Measurements from ENCODE around the gene TMEM186. TPM values are rescaled to one million over a fixed set of nuclear protein-coding genes. Genes with fewer than 3 reads are reported as not detected.
A peak's percentile ranks its signal among the peaks of the same experiment; 100 is the strongest.

TMEM186 gene
- polyA plus RNA-seq, 3 donors, result 3.8 to 4.5 (median 4.4) TPM

DNA sequence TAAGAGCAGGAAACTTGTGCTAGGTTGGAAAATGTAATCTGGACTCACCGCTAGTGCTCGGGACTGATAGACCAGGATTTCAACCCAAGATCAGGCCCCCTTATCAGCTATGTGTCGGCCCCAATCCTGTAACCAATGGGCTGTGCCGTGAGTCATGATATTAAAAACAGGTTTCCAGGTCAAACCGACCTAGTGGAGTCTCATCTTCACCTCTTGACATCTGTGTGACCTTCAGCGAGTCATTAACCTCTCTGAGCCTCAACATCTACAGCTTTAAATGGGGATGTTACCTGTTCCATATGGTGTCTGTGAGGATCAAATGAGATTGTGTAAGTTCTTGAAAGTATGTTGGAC lies 712 bp upstream of the TMEM186 start:
- Histone ChIP-seq H3K79me2 (ENCODE audit: insufficient read depth, low read length) (peaks cover 74% of the 10 kb centered on the region), H3K27me3 (ENCODE audit: control insufficient read depth in 2 of 2, insufficient read depth in 2 of 2, low read length in 2 of 2) (no peaks in the 10 kb centered on the region), H3K27ac (ENCODE audit: low read depth in 1 of 2, low read length in 2 of 2) (peak overlapping the region; percentile 21 to 89), H3K4me1 (ENCODE audit: control insufficient read depth in 1 of 2, insufficient read depth in 2 of 2, low read length in 2 of 2) (peaks cover 29 to 37% of the 10 kb centered on the region in 2 donors), H3K4me2 (replicated peaks; ENCODE audit: extremely low read depth, low read length, poor library complexity, severe bottlenecking) (peak overlapping the region; percentile 83), H3K9ac (ENCODE audit: insufficient read depth, low read length, poor library complexity, severe bottlenecking) (peak overlapping the region; percentile 86), H3K4me3 (replicated peaks in 1 of 3; ENCODE audit: low read depth in 2 of 3, low read length in 3 of 3) (peak overlapping the region; percentile 65 to 91 (median 71)), H2AFZ (ENCODE audit: insufficient read depth, low read depth, low read length, poor library complexity, severe bottlenecking) (peak overlapping the region; percentile 95), H4K20me1 (ENCODE audit: insufficient read depth, low read length) (peaks cover 26% of the 10 kb centered on the region), H3K9me3 (replicated peaks in 1 of 2; ENCODE audit: control insufficient read depth in 1 of 2, insufficient read depth in 1 of 2, low read length in 2 of 2) (no peaks in the 10 kb centered on the region), H3K36me3 (replicated peaks in 1 of 2; ENCODE audit: control insufficient read depth in 1 of 2, insufficient read depth in 2 of 2, low read length in 2 of 2) (peaks cover 19 to 42% of the 10 kb centered on the region in 2 donors)
- TF ChIP-seq, protein P1, sequence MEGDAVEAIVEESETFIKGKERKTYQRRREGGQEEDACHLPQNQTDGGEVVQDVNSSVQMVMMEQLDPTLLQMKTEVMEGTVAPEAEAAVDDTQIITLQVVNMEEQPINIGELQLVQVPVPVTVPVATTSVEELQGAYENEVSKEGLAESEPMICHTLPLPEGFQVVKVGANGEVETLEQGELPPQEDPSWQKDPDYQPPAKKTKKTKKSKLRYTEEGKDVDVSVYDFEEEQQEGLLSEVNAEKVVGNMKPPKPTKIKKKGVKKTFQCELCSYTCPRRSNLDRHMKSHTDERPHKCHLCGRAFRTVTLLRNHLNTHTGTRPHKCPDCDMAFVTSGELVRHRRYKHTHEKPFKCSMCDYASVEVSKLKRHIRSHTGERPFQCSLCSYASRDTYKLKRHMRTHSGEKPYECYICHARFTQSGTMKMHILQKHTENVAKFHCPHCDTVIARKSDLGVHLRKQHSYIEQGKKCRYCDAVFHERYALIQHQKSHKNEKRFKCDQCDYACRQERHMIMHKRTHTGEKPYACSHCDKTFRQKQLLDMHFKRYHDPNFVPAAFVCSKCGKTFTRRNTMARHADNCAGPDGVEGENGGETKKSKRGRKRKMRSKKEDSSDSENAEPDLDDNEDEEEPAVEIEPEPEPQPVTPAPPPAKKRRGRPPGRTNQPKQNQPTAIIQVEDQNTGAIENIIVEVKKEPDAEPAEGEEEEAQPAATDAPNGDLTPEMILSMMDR (IDR thresholded peaks at IDR 0.05), result no peak
- DNase-seq, result peak in 1 of 3 donors; percentile 1
- peaks cover 0 to under 1% (median 0%) of the 10 kb centered on the region in 3 donors for H3K27me3 Mint-ChIP-seq (ENCODE audit: low read depth in 3 of 3)
- intact Hi-C loops (cut with micrococcal nuclease), result loop anchor here in 1 of 2 donors (5.0 to 10.0 kb wide), 3 partner anchors 69 to 166 kb away; partner anchors contain the start of genes ABAT and CARHSP1
- H3K4me1 Mint-ChIP-seq, result peaks cover 31% of the 10 kb centered on the region
- WGBS (ENCODE audit: insufficient coverage), result 0% methylated on average over 5 of the region's 6 CpGs
- H3K36me3 Mint-ChIP-seq, result peaks cover 22 to 30% of the 10 kb centered on the region in 2 donors
- no peaks in the 10 kb centered on the region for H3K9me3 Mint-ChIP-seq
- peak overlapping the region; percentile 81 to 98 (median 90) for H3K27ac Mint-ChIP-seq
- peak overlapping the region; percentile 96 to 98 for H3K4me3 Mint-ChIP-seq

DNA sequence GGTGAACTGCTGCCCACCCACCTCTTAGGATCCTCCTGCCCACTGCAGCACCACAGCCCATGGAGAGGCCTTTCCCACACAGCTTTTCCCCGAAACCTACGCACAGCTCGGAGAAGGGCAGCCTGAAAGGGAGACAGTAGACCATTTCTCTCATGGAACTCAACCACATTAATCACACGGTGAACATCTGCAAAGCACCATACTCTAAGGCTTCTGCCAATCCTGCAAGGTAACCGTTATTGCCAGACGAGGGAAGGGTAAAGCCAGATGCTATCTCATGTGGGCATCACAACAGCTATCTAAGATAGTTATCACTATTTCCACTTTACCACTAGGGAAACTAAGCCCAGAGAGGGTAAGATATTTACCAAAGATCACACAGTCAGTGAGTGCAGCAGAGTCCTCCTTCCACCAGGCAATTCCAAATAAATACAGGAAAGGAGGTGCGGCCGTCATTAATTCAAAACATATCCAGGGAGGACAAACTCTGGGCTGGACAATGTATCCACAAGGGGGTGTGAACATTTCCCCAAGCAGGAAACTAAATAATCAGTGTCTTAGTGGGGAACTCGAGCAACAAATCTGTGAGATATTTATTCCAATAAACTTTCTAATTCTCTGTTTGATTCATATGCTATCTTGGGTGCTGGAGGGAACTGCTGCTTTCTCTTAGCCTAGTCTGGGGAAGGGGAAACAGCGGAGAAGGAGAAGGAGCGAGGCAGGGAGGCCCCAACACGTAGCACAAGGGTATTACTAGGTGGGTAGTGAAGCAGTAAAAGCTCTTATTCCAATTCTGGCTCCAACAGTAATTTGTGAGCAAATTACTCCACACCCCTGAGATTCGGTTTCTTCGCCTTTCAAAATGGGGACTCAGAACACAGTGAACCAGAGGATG lies 723 bp downstream of the TMEM186 start:
- H3K4me2 ChIP-seq (replicated peaks; ENCODE audit: extremely low read depth, low read length, poor library complexity, severe bottlenecking), result peak overlapping the region; percentile 83
- Mint-ChIP-seq H3K27ac (peak overlapping the region; percentile 81 to 98 (median 90)), H3K27me3 (ENCODE audit: low read depth in 3 of 3) (peaks cover 0 to 4% (median 0%) of the 10 kb centered on the region in 3 donors), H3K9me3 (no peaks in the 10 kb centered on the region), H3K4me3 (peak overlapping the region; percentile 96 to 98), H3K4me1 (peaks cover 31% of the 10 kb centered on the region), H3K36me3 (peaks cover 8 to 20% of the 10 kb centered on the region in 2 donors)
- DNase-seq, result no peak
- H3K4me3 ChIP-seq (replicated peaks in 1 of 3; ENCODE audit: low read depth in 2 of 3, low read length in 3 of 3), result peak overlapping the region; percentile 65 to 91 (median 71)
- H3K27ac ChIP-seq (ENCODE audit: low read depth in 1 of 2, low read length in 2 of 2), result peak overlapping the region; percentile 21 to 89
- H3K9ac ChIP-seq (ENCODE audit: insufficient read depth, low read length, poor library complexity, severe bottlenecking), result peak overlapping the region; percentile 86
- peaks cover 20% of the 10 kb centered on the region for H4K20me1 ChIP-seq (ENCODE audit: insufficient read depth, low read length)
- TF ChIP-seq, protein P1 (IDR thresholded peaks at IDR 0.05), result no peak
- H3K79me2 ChIP-seq (ENCODE audit: insufficient read depth, low read length), result peaks cover 67% of the 10 kb centered on the region
- WGBS (ENCODE audit: insufficient coverage), result 59% methylated on average over 6 of the region's 14 CpGs
- intact Hi-C loops (cut with micrococcal nuclease), result loop anchor here in 1 of 2 donors (5.0 to 10.0 kb wide), 3 partner anchors 71 to 164 kb away; partner anchors contain the start of genes ABAT and CARHSP1
- no peaks in the 10 kb centered on the region for H3K27me3 ChIP-seq (ENCODE audit: control insufficient read depth in 2 of 2, insufficient read depth in 2 of 2, low read length in 2 of 2)
- peaks cover 29 to 37% of the 10 kb centered on the region in 2 donors for H3K4me1 ChIP-seq (ENCODE audit: control insufficient read depth in 1 of 2, insufficient read depth in 2 of 2, low read length in 2 of 2)
- peaks cover 8 to 27% of the 10 kb centered on the region in 2 donors for H3K36me3 ChIP-seq (replicated peaks in 1 of 2; ENCODE audit: control insufficient read depth in 1 of 2, insufficient read depth in 2 of 2, low read length in 2 of 2)
- peak overlapping the region; percentile 95 for H2AFZ ChIP-seq (ENCODE audit: insufficient read depth, low read depth, low read length, poor library complexity, severe bottlenecking)
- H3K9me3 ChIP-seq (replicated peaks in 1 of 2; ENCODE audit: control insufficient read depth in 1 of 2, insufficient read depth in 1 of 2, low read length in 2 of 2), result no peaks in the 10 kb centered on the region
